Thoracic aorta (tissue), 2 donors: ENCODE measurements around the gene EID3. TPM values are rescaled to one million over a fixed set of nuclear protein-coding genes. Genes with fewer than 3 reads are reported as not detected.

ENCODE experiments used
- ATAC-seq: fragments of 150-250 bp; one replicate; pipeline ENCODE4 v1.8.0; 2017; ENCODE audit warnings: low read depth; ENCODE audit not compliant: insufficient number of reproducible peaks, low FRiP score
- DNase-seq: peaks from one replicate; pipeline ENCODE4 v3.0.0-alpha.2; 2020; ENCODE audit warnings: low spot score
- H3K27ac ChIP-seq, 2 donors: fragments of 200-600 bp; sonication (generic); 1 replicate in 1 of 2; 2 replicates in 1 of 2; pipeline ENCODE4 v1.5.1; 2016; ENCODE audit warnings: mild to moderate bottlenecking in 2 of 2, moderate library complexity in 2 of 2
- H3K27me3 ChIP-seq: fragments of 200-600 bp; sonication (generic); replicated peaks from 2 replicates; pipeline ENCODE4 v1.6.0; 2016; ENCODE audit warnings: mild to moderate bottlenecking; ENCODE audit not compliant: insufficient read depth
- H3K36me3 ChIP-seq: fragments of 200-600 bp; sonication (generic); one replicate; pipeline ENCODE4 v1.5.1; 2016
- H3K4me1 ChIP-seq, 2 donors: fragments of 200-600 bp; sonication (generic); 1 replicate in 1 of 2; 2 replicates in 1 of 2; pipeline versions ENCODE4 v1.5.1 to v1.6.0; 2016; ENCODE audit warnings: low read depth in 2 of 2, mild to moderate bottlenecking in 1 of 2; ENCODE audit not compliant: control insufficient read depth in 1 of 2
- H3K4me3 ChIP-seq: fragments of 200-600 bp; sonication (generic); 2 replicates; pipeline ENCODE4 v1.5.1; 2016; ENCODE audit warnings: mild to moderate bottlenecking
- H3K9me3 ChIP-seq: fragments of 200-600 bp; sonication (generic); 2 replicates; pipeline ENCODE4 v1.5.1; 2016
- total RNA-seq, 2 donors: library from RNA; depleted of rRNA; stranded (reverse); fragments of >200 nt; gene quantifications; one replicate each; pipeline versions ENCODE4 v1.1.0 to v1.2.3, GENCODE V29; 2016
- TF ChIP-seq, protein P1 (sequence below): fragments of 200-600 bp; sonication (generic); IDR thresholded peaks from one replicate; pipeline ENCODE4 v1.5.1; 2019; ENCODE audit warnings: antibody characterized with exemption

The EID3 gene
- total RNA-seq, 2 donors from 2014 or later, result 32.7 to 33.7 TPM

DNA sequence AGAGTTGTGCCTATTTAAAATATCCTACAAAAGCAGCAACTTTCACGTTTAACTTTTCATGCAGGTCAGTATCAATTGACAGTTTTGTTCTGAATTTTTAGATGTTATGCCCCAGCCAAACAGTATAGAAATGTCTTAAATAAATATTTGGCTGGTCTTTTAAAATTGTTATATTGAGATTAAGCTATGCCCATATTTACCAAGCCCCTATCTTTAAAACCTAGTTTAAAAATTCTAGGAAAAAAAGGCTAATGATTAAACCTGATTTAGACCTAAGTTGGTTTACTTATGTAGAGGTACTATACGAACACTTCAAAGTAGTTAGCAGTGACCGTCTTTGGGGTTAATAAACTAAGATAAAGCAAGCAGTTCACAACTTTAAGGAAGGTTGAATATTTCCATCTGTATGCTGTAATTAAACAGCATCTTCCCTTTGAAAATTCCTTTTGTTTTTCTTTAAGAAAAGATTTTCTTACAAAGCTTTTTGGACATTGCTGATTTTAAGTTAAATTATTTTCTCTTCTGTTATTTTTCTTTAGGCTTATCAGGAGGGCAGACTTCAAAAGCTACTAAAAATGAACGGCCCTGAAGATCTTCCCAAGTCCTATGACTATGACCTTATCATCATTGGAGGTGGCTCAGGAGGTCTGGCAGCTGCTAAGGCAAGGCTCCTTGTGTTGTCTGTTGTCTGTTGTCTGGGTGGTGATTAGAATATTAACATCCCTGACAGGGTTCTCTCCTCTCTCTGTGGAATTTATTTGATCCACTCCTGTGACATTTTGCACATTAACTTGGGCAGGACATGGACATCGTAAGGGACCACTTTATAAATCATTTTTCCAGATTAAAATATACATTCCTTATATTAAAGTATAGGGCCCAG is 7.5 kb downstream of the EID3 start:
- TF ChIP-seq, protein P1, sequence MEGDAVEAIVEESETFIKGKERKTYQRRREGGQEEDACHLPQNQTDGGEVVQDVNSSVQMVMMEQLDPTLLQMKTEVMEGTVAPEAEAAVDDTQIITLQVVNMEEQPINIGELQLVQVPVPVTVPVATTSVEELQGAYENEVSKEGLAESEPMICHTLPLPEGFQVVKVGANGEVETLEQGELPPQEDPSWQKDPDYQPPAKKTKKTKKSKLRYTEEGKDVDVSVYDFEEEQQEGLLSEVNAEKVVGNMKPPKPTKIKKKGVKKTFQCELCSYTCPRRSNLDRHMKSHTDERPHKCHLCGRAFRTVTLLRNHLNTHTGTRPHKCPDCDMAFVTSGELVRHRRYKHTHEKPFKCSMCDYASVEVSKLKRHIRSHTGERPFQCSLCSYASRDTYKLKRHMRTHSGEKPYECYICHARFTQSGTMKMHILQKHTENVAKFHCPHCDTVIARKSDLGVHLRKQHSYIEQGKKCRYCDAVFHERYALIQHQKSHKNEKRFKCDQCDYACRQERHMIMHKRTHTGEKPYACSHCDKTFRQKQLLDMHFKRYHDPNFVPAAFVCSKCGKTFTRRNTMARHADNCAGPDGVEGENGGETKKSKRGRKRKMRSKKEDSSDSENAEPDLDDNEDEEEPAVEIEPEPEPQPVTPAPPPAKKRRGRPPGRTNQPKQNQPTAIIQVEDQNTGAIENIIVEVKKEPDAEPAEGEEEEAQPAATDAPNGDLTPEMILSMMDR, result no peak
- H3K9me3 ChIP-seq, result no peaks in the 10 kb centered on the region
- H3K36me3 ChIP-seq, result peaks cover 48% of the 10 kb centered on the region
- H3K27me3 ChIP-seq, result no peaks in the 10 kb centered on the region
- no peak overlapping the region for H3K4me3 ChIP-seq
- no peak for DNase-seq
- no peak for ATAC-seq
- no peak overlapping the region for H3K27ac ChIP-seq
- peaks cover 15 to 34% of the 10 kb centered on the region in 2 donors for H3K4me1 ChIP-seq

DNA sequence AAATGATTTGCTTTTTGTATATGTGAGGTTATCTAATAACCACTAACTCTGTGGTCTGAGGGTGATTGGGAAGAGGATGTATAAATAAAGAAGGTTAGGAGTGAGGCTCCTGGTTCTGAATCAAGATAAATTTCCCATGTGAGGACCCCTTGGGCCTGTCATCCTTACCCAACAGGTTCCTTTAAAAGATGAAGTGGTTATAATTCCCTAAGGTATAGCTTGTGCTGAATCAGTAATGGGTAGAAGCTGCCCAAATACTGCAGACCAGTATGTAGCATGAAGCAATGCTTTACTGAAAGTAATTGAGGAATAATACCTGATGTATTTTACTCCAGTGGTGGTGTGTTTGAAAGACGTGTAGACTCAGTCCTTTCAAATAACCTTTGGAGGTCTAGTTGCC is 8.7 kb downstream of the EID3 start:
- Histone ChIP-seq H3K4me3 (no peak overlapping the region), H3K27ac (no peak overlapping the region), H3K9me3 (no peaks in the 10 kb centered on the region), H3K36me3 (peaks cover 59% of the 10 kb centered on the region), H3K4me1 (peaks cover 4 to 22% of the 10 kb centered on the region in 2 donors), H3K27me3 (no peaks in the 10 kb centered on the region)
- TF ChIP-seq, protein P1, result no peak
- ATAC-seq (no peak), DNase-seq (no peak)

DNA sequence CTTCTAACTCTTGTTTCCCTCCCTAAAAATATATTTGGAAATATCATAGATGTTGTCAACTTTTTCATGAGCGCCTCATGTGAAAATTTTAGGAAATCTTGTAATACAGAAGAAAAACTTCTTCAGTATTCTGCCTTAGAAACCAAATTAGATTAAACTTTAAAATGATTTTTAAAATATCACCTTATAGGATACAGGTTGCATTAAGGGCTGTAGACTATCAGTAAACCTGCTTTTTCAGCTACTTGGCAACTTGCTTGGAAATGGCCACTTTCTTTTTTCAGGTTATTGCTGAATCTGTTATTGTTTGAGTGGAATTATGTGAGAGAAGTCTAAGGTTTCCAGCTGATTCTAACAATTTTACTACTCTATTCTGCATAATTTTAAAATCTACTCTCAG is 9.1 kb downstream of the EID3 start:
- H3K27ac ChIP-seq, result no peak overlapping the region

DNA sequence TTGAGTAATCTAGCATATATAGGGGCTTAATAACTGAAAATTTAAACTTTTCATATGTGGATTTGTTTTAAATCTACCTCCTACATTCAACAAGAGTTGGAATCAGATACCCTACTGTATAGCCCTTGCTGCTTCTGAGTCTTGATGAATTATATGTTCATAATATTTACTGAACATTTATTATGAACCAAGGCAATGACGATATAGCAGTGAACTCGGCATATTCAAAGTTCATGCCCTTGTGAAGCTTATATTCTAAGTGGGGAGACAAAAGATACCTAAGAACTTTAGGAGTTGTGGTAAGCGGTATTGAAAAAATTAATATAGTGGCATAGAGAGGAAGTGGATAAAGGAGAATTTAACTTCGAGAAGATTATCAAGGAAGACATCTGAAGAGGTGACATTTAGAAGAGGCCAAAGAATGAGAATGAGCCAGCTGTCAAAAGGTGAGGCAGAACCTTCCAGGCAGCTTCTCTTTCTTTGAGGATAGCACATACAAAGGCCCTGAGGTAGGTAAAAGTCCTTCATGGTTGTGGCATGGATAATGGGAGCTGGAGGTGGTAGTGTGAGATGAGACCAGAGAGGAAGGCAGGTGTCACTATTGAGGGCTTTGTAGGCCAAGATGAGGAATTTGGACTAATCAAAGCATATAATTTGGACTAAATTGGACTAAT is 10.2 kb downstream of the EID3 start:
- TF ChIP-seq, protein P1, result no peak
- no peak for ATAC-seq
- Histone ChIP-seq H3K27ac (no peak overlapping the region), H3K4me1 (peaks cover 0 to 14% of the 10 kb centered on the region in 2 donors), H3K36me3 (peaks cover 66% of the 10 kb centered on the region), H3K9me3 (no peaks in the 10 kb centered on the region), H3K27me3 (no peaks in the 10 kb centered on the region), H3K4me3 (no peak overlapping the region)
- DNase-seq, result no peak

More for the DNA sequence above, 9.1 kb downstream of the EID3 start:
- H3K36me3 ChIP-seq, result peaks cover 63% of the 10 kb centered on the region
- no peak overlapping the region for H3K4me3 ChIP-seq
- H3K9me3 ChIP-seq, result no peaks in the 10 kb centered on the region
- ATAC-seq (no peak), DNase-seq (no peak)
- TF ChIP-seq, protein P1, result no peak
- H3K4me1 ChIP-seq, result peaks cover 0 to 18% of the 10 kb centered on the region in 2 donors
- no peaks in the 10 kb centered on the region for H3K27me3 ChIP-seq

DNA sequence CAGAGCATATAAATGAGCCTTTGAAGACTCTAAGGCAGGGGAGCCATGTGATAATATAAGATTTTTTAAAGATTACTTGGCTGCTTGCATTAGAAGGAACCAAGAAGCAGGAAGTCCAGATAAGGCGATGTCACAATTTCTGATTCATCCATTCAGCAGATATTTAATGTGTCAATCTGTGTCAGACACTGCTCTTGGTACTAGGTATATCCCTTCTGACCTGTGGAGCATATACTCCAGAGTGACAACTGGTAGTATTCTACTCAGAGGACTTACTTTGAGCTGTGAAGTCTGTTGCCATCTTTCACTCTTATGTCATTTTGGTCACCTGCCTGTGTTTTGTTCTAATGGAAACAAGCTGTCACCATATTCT is 10.7 kb downstream of the EID3 start:
- H3K4me1 ChIP-seq, result peaks cover 0 to 11% of the 10 kb centered on the region in 2 donors
- TF ChIP-seq, protein P1, result no peak
- ATAC-seq, result no peak
- H3K27me3 ChIP-seq, result no peaks in the 10 kb centered on the region
- no peaks in the 10 kb centered on the region for H3K9me3 ChIP-seq
- no peak for DNase-seq
- H3K4me3 ChIP-seq, result no peak overlapping the region
- H3K36me3 ChIP-seq, result peaks cover 69% of the 10 kb centered on the region
- no peak overlapping the region for H3K27ac ChIP-seq
